Measurements from ENCODE around the gene CHD2. TPM values are rescaled to one million over a fixed set of nuclear protein-coding genes. Genes with fewer than 3 reads are reported as not detected.

The CHD2 gene
- total RNA-seq, 1 experiment from 2014 or later: 101 TPM

DNA sequence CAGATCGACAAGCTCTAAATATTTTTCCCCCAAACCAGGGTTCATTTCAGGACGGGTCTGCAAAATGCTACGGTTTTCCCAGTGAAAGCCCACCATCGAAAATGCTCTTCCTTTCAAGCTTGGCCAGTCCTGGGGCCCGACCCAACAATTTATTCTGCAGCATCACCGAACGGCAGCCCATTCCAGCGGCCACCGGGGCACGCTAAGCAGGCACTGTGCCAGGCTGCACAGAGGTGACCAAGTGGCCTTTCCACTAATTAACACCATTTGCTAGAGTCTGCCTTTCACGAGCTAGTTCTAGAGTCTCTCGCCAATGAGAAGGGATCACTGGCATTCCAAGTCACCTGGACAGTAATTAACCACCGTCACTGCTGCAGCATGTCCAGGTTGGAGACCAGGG is 174.5 kb downstream of the CHD2 start:
- CTCF ChIA-PET: interaction anchor here (1.1 to 6.6 kb wide), 4 partner anchors 13 to 259 kb away, joined by 3 to 53 read pairs (median 14); no protein-coding TSS in a partner anchor

More for the DNA sequence above, 174.5 kb downstream of the CHD2 start:
- no peak for DNase-seq (ENCODE audit: low spot score)
- no peak overlapping the region for H3K27ac Mint-ChIP-seq
- H3K36me3 Mint-ChIP-seq: peaks cover 3% of the 10 kb centered on the region; the same call in 1 of the 2 replicates
- TF ChIP-seq KAT7 (CRISPR knock-in tag; IDR thresholded peaks at IDR 0.05; ENCODE audit: borderline replicate concordance) (no peak), STAT6 (CRISPR knock-in tag; conservative IDR thresholded peaks at IDR 0.05; ENCODE audit: low read depth) (no peak), IRF1 (CRISPR knock-in tag; IDR thresholded peaks at IDR 0.05) (no peak), SMAD4 (CRISPR knock-in tag; IDR thresholded peaks at IDR 0.05) (no peak), ELF4 (CRISPR knock-in tag; IDR thresholded peaks at IDR 0.05; ENCODE audit: low read depth) (no peak), SOX15 (CRISPR knock-in tag; IDR thresholded peaks at IDR 0.05) (no peak), ZNF423 (CRISPR knock-in tag; IDR thresholded peaks at IDR 0.05) (no peak), EMX1 (CRISPR knock-in tag; IDR thresholded peaks at IDR 0.05) (no peak), MYBL2 (CRISPR knock-in tag; IDR thresholded peaks at IDR 0.05) (no peak), MLX (CRISPR knock-in tag; IDR thresholded peaks at IDR 0.05) (no peak), RORB (CRISPR knock-in tag; IDR thresholded peaks at IDR 0.05) (no peak)
- TF ChIP-seq, protein P1, sequence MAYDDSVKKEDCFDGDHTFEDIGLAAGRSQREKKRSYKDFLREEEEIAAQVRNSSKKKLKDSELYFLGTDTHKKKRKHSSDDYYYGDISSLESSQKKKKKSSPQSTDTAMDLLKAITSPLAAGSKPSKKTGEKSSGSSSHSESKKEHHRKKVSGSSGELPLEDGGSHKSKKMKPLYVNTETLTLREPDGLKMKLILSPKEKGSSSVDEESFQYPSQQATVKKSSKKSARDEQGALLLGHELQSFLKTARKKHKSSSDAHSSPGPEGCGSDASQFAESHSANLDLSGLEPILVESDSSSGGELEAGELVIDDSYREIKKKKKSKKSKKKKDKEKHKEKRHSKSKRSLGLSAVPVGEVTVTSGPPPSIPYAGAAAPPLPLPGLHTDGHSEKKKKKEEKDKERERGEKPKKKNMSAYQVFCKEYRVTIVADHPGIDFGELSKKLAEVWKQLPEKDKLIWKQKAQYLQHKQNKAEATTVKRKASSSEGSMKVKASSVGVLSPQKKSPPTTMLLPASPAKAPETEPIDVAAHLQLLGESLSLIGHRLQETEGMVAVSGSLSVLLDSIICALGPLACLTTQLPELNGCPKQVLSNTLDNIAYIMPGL (CRISPR knock-in tag; IDR thresholded peaks at IDR 0.05): no peak
- TF ChIP-seq, protein P2, sequence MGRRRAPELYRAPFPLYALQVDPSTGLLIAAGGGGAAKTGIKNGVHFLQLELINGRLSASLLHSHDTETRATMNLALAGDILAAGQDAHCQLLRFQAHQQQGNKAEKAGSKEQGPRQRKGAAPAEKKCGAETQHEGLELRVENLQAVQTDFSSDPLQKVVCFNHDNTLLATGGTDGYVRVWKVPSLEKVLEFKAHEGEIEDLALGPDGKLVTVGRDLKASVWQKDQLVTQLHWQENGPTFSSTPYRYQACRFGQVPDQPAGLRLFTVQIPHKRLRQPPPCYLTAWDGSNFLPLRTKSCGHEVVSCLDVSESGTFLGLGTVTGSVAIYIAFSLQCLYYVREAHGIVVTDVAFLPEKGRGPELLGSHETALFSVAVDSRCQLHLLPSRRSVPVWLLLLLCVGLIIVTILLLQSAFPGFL (CRISPR knock-in tag; IDR thresholded peaks at IDR 0.05; ENCODE audit: borderline replicate concordance): no peak
- TF ChIP-seq, protein P3, sequence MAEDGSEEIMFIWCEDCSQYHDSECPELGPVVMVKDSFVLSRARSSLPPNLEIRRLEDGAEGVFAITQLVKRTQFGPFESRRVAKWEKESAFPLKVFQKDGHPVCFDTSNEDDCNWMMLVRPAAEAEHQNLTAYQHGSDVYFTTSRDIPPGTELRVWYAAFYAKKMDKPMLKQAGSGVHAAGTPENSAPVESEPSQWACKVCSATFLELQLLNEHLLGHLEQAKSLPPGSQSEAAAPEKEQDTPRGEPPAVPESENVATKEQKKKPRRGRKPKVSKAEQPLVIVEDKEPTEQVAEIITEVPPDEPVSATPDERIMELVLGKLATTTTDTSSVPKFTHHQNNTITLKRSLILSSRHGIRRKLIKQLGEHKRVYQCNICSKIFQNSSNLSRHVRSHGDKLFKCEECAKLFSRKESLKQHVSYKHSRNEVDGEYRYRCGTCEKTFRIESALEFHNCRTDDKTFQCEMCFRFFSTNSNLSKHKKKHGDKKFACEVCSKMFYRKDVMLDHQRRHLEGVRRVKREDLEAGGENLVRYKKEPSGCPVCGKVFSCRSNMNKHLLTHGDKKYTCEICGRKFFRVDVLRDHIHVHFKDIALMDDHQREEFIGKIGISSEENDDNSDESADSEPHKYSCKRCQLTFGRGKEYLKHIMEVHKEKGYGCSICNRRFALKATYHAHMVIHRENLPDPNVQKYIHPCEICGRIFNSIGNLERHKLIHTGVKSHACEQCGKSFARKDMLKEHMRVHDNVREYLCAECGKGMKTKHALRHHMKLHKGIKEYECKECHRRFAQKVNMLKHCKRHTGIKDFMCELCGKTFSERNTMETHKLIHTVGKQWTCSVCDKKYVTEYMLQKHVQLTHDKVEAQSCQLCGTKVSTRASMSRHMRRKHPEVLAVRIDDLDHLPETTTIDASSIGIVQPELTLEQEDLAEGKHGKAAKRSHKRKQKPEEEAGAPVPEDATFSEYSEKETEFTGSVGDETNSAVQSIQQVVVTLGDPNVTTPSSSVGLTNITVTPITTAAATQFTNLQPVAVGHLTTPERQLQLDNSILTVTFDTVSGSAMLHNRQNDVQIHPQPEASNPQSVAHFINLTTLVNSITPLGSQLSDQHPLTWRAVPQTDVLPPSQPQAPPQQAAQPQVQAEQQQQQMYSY (CRISPR knock-in tag; IDR thresholded peaks at IDR 0.05): no peak
- TF ChIP-seq, protein P4, sequence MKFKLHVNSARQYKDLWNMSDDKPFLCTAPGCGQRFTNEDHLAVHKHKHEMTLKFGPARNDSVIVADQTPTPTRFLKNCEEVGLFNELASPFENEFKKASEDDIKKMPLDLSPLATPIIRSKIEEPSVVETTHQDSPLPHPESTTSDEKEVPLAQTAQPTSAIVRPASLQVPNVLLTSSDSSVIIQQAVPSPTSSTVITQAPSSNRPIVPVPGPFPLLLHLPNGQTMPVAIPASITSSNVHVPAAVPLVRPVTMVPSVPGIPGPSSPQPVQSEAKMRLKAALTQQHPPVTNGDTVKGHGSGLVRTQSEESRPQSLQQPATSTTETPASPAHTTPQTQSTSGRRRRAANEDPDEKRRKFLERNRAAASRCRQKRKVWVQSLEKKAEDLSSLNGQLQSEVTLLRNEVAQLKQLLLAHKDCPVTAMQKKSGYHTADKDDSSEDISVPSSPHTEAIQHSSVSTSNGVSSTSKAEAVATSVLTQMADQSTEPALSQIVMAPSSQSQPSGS (CRISPR knock-in tag; IDR thresholded peaks at IDR 0.05; ENCODE audit: borderline replicate concordance, low read depth): no peak
- TF ChIP-seq, protein P5, sequence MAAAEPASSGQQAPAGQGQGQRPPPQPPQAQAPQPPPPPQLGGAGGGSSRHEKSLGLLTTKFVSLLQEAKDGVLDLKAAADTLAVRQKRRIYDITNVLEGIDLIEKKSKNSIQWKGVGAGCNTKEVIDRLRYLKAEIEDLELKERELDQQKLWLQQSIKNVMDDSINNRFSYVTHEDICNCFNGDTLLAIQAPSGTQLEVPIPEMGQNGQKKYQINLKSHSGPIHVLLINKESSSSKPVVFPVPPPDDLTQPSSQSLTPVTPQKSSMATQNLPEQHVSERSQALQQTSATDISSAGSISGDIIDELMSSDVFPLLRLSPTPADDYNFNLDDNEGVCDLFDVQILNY (CRISPR knock-in tag; IDR thresholded peaks at IDR 0.05): no peak
- peaks cover 16% of the 10 kb centered on the region for H3K27me3 Mint-ChIP-seq (ENCODE audit: low read depth)
- no peak for ATAC-seq
- POLR2A ChIA-PET: no interaction called here
- H3K4me1 Mint-ChIP-seq: peaks cover 60% of the 10 kb centered on the region
- H3K4me3 Mint-ChIP-seq: no peak overlapping the region
- H3K9me3 Mint-ChIP-seq: no peaks in the 10 kb centered on the region

Data from WTC11 (cell line).